Activated CD8-positive, alpha-beta T cell treated with anti-CD3 and anti-CD28 coated beads, Interleukin-2, amount 10 ng/mL, durations not matched to agents 7 days and 5 days (primary cell): ENCODE measurements around the gene GALR1. TPM values are rescaled to one million over a fixed set of nuclear protein-coding genes. Genes with fewer than 3 reads are reported as not detected.

Experiments
- ATAC-seq: fragments of 150-1000 bp; cut with Tn5 transposase; one replicate; pipeline ENCODE4 v1.10.0; 2021; ENCODE audit warnings: moderate library complexity
- CTCF ChIA-PET: fragments of 350-600 bp; sonication (Branson Sonifier 250); formaldehyde crosslinking; loops from one replicate; lab custom pipeline; 2021; ENCODE audit warnings: antibody characterized with exemption; lab: Charles Lee
- POLR2A ChIA-PET: fragments of 350-600 bp; sonication (Branson Sonifier 250); formaldehyde crosslinking; loops from one replicate; lab custom pipeline; 2021; ENCODE audit warnings: antibody characterized with exemption; lab: Charles Lee
- DNase-seq: peaks from one replicate; pipeline ENCODE4 v3.0.0-alpha.2; 2020
- H3K27ac Mint-ChIP-seq: one replicate; pipeline ENCODE4 v1.8.0; 2021; ENCODE audit warnings: mild to moderate bottlenecking, mixed read lengths
- H3K27me3 Mint-ChIP-seq: one replicate; pipeline ENCODE4 v1.8.0; 2021; ENCODE audit warnings: low read depth, mixed read lengths
- H3K36me3 Mint-ChIP-seq: one replicate; pipeline ENCODE4 v1.8.0; 2021; ENCODE audit warnings: low read depth, mixed read lengths
- H3K4me1 Mint-ChIP-seq: one replicate; pipeline ENCODE4 v1.8.0; 2021; ENCODE audit warnings: low read depth, mixed read lengths
- H3K4me3 Mint-ChIP-seq: one replicate; pipeline ENCODE4 v1.8.0; 2021; ENCODE audit warnings: mild to moderate bottlenecking, mixed read lengths
- H3K9me3 Mint-ChIP-seq: one replicate; pipeline ENCODE4 v1.8.0; 2022; ENCODE audit warnings: mixed read lengths; ENCODE audit not compliant: insufficient read depth
- total RNA-seq, 2 experiments: library from RNA; stranded (reverse); gene quantifications; one replicate each; pipeline ENCODE4 v1.2.3, GENCODE V29; 2021

The GALR1 gene
- total RNA-seq = not detected

- H3K9me3 Mint-ChIP-seq = peaks cover 7% of the 10 kb centered on the region
- peaks cover 8% of the 10 kb centered on the region for H3K4me1 Mint-ChIP-seq
- POLR2A ChIA-PET = interaction anchor here (0.5 kb wide), 1 partner anchor 1820 kb away, joined by 3 read pairs; no protein-coding TSS in a partner anchor
- peak within 1 kb of the TSS; percentile 69 for H3K27ac Mint-ChIP-seq
- ATAC-seq (no peak), DNase-seq (no peak)
- peak within 1 kb of the TSS; percentile 37 for H3K4me3 Mint-ChIP-seq
- H3K36me3 Mint-ChIP-seq = peaks cover 4% of the 10 kb centered on the region
- H3K27me3 Mint-ChIP-seq = peaks cover 69% of the 10 kb centered on the region
- CTCF ChIA-PET = no interaction called here
Observed at GRCh38 chr18:77249569-77250500, at the start of gene GALR1. GALR1 (plus strand) TSS chr18:77249848; CDS start chr18:77250549, 701 bp downstream.

- Mint-ChIP-seq H3K36me3 (no peaks in the 10 kb centered on the region), H3K27me3 (peaks cover 6% of the 10 kb centered on the region), H3K4me1 (no peaks in the 10 kb centered on the region), H3K4me3 (no peak overlapping the region), H3K27ac (no peak overlapping the region), H3K9me3 (no peaks in the 10 kb centered on the region)
- no peak for ATAC-seq
- CTCF ChIA-PET = interaction anchor here (0.9 kb wide), 1 partner anchor 10 kb away, joined by 3 read pairs; no protein-coding TSS in a partner anchor
- DNase-seq = no peak
- POLR2A ChIA-PET = no interaction called here
Observed at GRCh38 chr18:77201506-77201905, 48.1 kb upstream of the GALR1 start.

- H3K9me3 Mint-ChIP-seq = no peaks in the 10 kb centered on the region
- H3K27me3 Mint-ChIP-seq = peaks cover 6% of the 10 kb centered on the region
- POLR2A ChIA-PET = no interaction called here
- H3K27ac Mint-ChIP-seq = no peak overlapping the region
- H3K4me1 Mint-ChIP-seq = peaks cover 5% of the 10 kb centered on the region
- H3K4me3 Mint-ChIP-seq = no peak overlapping the region
- no peak for ATAC-seq
- no peaks in the 10 kb centered on the region for H3K36me3 Mint-ChIP-seq
- DNase-seq = no peak
- CTCF ChIA-PET = interaction anchor here (0.7 to 0.9 kb wide), 2 partner anchors 9 to 164 kb away, joined by 3 to 4 read pairs; no protein-coding TSS in a partner anchor
Observed at GRCh38 chr18:77202329-77202728, 47.3 kb upstream of the GALR1 start.

- POLR2A ChIA-PET = no interaction called here
Observed at GRCh38 chr18:77203071-77203470, 46.6 kb upstream of the GALR1 start.

GRCh38 chr18:77203851-77204250 is 45.8 kb upstream of the GALR1 start:
- Mint-ChIP-seq H3K4me3 (no peak overlapping the region), H3K27me3 (peaks cover 5% of the 10 kb centered on the region), H3K36me3 (peaks cover 5% of the 10 kb centered on the region), H3K4me1 (peaks cover 16% of the 10 kb centered on the region), H3K9me3 (no peaks in the 10 kb centered on the region), H3K27ac (no peak overlapping the region)
- POLR2A ChIA-PET = no interaction called here
- CTCF ChIA-PET = no interaction called here
- ATAC-seq (no peak), DNase-seq (no peak)

More at GRCh38 chr18:77203071-77203470, 46.6 kb upstream of the GALR1 start:
- Mint-ChIP-seq H3K27me3 (peaks cover 6% of the 10 kb centered on the region), H3K36me3 (no peaks in the 10 kb centered on the region), H3K4me3 (no peak overlapping the region), H3K9me3 (no peaks in the 10 kb centered on the region), H3K4me1 (peaks cover 10% of the 10 kb centered on the region), H3K27ac (no peak overlapping the region)
- CTCF ChIA-PET = interaction anchor here (0.7 kb wide), 1 partner anchor 165 kb away, joined by 4 read pairs; no protein-coding TSS in a partner anchor
- ATAC-seq (no peak), DNase-seq (no peak)

- no peak for DNase-seq
- POLR2A ChIA-PET = no interaction called here
- peaks cover 35% of the 10 kb centered on the region for H3K4me1 Mint-ChIP-seq
- H3K4me3 Mint-ChIP-seq = no peak overlapping the region
- no peak for ATAC-seq
- no peaks in the 10 kb centered on the region for H3K9me3 Mint-ChIP-seq
- H3K36me3 Mint-ChIP-seq = peaks cover 7% of the 10 kb centered on the region
- no peak overlapping the region for H3K27ac Mint-ChIP-seq
- H3K27me3 Mint-ChIP-seq = no peaks in the 10 kb centered on the region
- CTCF ChIA-PET = interaction anchor here (1.1 kb wide), 1 partner anchor 403 kb away, joined by 3 read pairs; no protein-coding TSS in a partner anchor
Observed at GRCh38 chr18:77205769-77206168, 43.9 kb upstream of the GALR1 start.

GRCh38 chr18:77206676-77207374 is 42.8 kb upstream of the GALR1 start:
- Mint-ChIP-seq H3K27me3 (no peaks in the 10 kb centered on the region), H3K4me3 (no peak overlapping the region), H3K9me3 (no peaks in the 10 kb centered on the region), H3K4me1 (peaks cover 46% of the 10 kb centered on the region), H3K36me3 (peaks cover 7% of the 10 kb centered on the region), H3K27ac (no peak overlapping the region)
- ATAC-seq (no peak), DNase-seq (no peak)
- CTCF ChIA-PET = interaction anchor here (0.8 to 1.6 kb wide), 5 partner anchors 12 to 404 kb away, joined by 3 read pairs; no protein-coding TSS in a partner anchor
- POLR2A ChIA-PET = no interaction called here

GRCh38 chr18:77207540-77207939 is 42.1 kb upstream of the GALR1 start:
- DNase-seq (peak; percentile 55), ATAC-seq (peak; percentile 68)
- H3K9me3 Mint-ChIP-seq = no peaks in the 10 kb centered on the region
- H3K27ac Mint-ChIP-seq = no peak overlapping the region
- POLR2A ChIA-PET = no interaction called here
- H3K4me3 Mint-ChIP-seq = no peak overlapping the region
- CTCF ChIA-PET = interaction anchor here (0.8 to 1.6 kb wide), 5 partner anchors 8 to 127 kb away, joined by 3 read pairs; no protein-coding TSS in a partner anchor
- H3K27me3 Mint-ChIP-seq = no peaks in the 10 kb centered on the region
- peaks cover 7% of the 10 kb centered on the region for H3K36me3 Mint-ChIP-seq
- peaks cover 49% of the 10 kb centered on the region for H3K4me1 Mint-ChIP-seq

GRCh38 chr18:77208964-77209363 is 40.7 kb upstream of the GALR1 start:
- Mint-ChIP-seq H3K4me1 (peaks cover 50% of the 10 kb centered on the region), H3K9me3 (no peaks in the 10 kb centered on the region), H3K36me3 (peaks cover 7% of the 10 kb centered on the region), H3K27ac (peak overlapping the region; percentile 92), H3K4me3 (peak overlapping the region; percentile 85), H3K27me3 (no peaks in the 10 kb centered on the region)
- CTCF ChIA-PET = interaction anchor here (1.1 to 5.7 kb wide), 3 partner anchors 78 to 207 kb away, joined by 4 to 78 read pairs (median 4); no protein-coding TSS in a partner anchor
- ATAC-seq (peak; percentile 87), DNase-seq (peak; percentile 49)
- POLR2A ChIA-PET = interaction anchor here (1.2 kb wide), 1 partner anchor 77 kb away, joined by 4 read pairs; the partner anchor contains the start of gene MBP

GRCh38 chr18:77209587-77209986 is 40.1 kb upstream of the GALR1 start:
- Mint-ChIP-seq H3K27ac (peak overlapping the region; percentile 92), H3K4me3 (peak overlapping the region; percentile 85), H3K4me1 (peaks cover 50% of the 10 kb centered on the region), H3K27me3 (no peaks in the 10 kb centered on the region), H3K36me3 (peaks cover 7% of the 10 kb centered on the region), H3K9me3 (no peaks in the 10 kb centered on the region)
- DNase-seq (no peak), ATAC-seq (no peak)
- POLR2A ChIA-PET = interaction anchor here (1.7 to 2.7 kb wide), 2 partner anchors 78 to 109 kb away, joined by 5 to 11 read pairs; partner anchors contain the start of gene MBP
- CTCF ChIA-PET = interaction anchor here (1.1 to 5.7 kb wide), 4 partner anchors 79 to 207 kb away, joined by 4 to 78 read pairs (median 10); no protein-coding TSS in a partner anchor

GRCh38 chr18:77210249-77210648 is 39.4 kb upstream of the GALR1 start:
- ChIA-PET CTCF (interaction anchor here (1.1 to 5.7 kb wide), 5 partner anchors 8 to 228 kb away, joined by 3 to 78 read pairs (median 4); no protein-coding TSS in a partner anchor), POLR2A (interaction anchor here (0.6 to 2.7 kb wide), 4 partner anchors 78 to 2000 kb away, joined by 3 to 11 read pairs (median 6); partner anchors contain the start of genes MBP and TSHZ1)
- Mint-ChIP-seq H3K4me3 (peak overlapping the region; percentile 85), H3K36me3 (peaks cover 7% of the 10 kb centered on the region), H3K27me3 (no peaks in the 10 kb centered on the region), H3K4me1 (peaks cover 50% of the 10 kb centered on the region), H3K9me3 (no peaks in the 10 kb centered on the region), H3K27ac (peak overlapping the region; percentile 92)
- DNase-seq (no peak), ATAC-seq (no peak)
